Rectal smooth muscle tissue (tissue), 1 donor: ENCODE data around the gene NBEAL2.

Experiments used
- H3K27ac ChIP-seq: one replicate; pipeline ENCODE4 v1.7.0; 2013; ENCODE audit warnings: low read depth, low read length, inconsistent platforms
- H3K27me3 ChIP-seq: one replicate; pipeline ENCODE4 v1.7.0; 2013; ENCODE audit warnings: low read length; ENCODE audit not compliant: control insufficient read depth, insufficient read depth
- H3K36me3 ChIP-seq: one replicate; pipeline ENCODE4 v1.7.0; 2013; ENCODE audit warnings: low read length; ENCODE audit not compliant: control insufficient read depth, insufficient read depth
- H3K4me1 ChIP-seq: one replicate; pipeline ENCODE4 v1.7.0; 2013; ENCODE audit warnings: low read length; ENCODE audit not compliant: control insufficient read depth, insufficient read depth
- H3K4me3 ChIP-seq: one replicate; pipeline ENCODE4 v1.7.0; 2013; ENCODE audit warnings: low read length
- H3K9ac ChIP-seq: one replicate; pipeline ENCODE4 v1.7.0; 2013; ENCODE audit warnings: low read length

NBEAL2 gene

DNA sequence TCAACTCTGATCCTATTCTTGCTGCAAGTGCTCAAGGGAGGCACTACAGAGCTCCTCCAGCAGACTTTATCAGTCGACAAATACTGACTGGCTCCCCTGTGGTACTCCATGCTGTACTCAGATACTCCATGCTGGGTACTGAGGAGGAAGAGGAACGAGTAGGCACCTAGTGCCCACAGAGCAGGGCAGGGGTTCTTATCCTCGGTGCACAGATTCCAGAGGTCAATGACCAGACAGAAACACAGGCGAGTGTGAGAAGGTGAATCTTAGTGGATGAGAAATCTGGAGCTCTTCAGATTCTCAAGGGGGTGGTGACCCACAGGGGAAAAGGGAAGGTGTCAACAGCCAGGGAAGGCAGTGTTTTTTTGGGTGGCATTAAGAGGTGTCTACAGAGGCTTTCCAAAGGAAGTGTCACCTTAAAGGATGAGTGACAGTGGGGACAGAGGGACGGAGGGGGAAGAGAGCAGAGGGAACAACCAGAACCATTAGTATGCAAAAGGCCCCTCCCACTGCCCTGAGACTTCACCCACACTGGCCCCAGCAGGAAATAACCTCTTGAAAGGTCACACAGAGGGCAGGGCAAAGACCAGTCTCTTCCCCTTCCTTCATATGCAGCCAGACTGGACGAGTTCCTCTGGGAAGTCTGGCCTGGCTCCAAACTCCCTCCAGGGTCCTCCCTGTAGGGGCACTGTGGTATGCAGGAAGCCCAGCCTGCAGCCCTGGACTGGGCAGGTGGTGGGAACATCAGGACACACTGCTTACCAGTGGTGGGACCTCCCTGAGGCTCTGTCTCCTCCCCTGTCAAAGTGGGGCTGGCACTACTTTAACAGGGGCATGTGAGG, 30.4 kb upstream of the NBEAL2 start:
- Histone ChIP-seq H3K27ac (no peak overlapping the region), H3K36me3 (no peaks in the 10 kb centered on the region), H3K27me3 (no peaks in the 10 kb centered on the region), H3K4me3 (peak overlapping the region; percentile 28), H3K9ac (no peak overlapping the region), H3K4me1 (peaks cover 4% of the 10 kb centered on the region)

DNA sequence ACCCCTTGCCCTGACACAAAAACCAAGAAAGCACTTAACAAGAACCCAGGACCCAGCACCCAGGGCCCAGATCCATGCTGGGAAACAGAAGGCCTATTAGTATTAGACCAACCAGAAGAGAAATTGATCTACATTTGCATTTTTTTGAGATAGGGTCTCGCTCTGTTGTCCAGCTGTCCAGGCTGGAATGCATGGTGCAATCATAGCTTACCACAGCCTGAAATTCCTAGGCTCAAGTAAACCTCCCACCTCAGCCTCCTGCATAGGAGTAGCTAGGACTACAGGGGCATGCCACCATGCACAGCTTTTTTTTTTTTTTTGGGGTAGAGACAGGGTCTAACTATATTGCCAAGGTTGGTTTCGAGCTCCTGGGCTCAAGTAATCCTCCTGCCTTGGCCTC, 29.3 kb upstream of the NBEAL2 start:
- Histone ChIP-seq H3K27ac (no peak overlapping the region), H3K4me3 (no peak overlapping the region), H3K27me3 (no peaks in the 10 kb centered on the region), H3K4me1 (peaks cover 4% of the 10 kb centered on the region), H3K9ac (no peak overlapping the region), H3K36me3 (no peaks in the 10 kb centered on the region)

DNA sequence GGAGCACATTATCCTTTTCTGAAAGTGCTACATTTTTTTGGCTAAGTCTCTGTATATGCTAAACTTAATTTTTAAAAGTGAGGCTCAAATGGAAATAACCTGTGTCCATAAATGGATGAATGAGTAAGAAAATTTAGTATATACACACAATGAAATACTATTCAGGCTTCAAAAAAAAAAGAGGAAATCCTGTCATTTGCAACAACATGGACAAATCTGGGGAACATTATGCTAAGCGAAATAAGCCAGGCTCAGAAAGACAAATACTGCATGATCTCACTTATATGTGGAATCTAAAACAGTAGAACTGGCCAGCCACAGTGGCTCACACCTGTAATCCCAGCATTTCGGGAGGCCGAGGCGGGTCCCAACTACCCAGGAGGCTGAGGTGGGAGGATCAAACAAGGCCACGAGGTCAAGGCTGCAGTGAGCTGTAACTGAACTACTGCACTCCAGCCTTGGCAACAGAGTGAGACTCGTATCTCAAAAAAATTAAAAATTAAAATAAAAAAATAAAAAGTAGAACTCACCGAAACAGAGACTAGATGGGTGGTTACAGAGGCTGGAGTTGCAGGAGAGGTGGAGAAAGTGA, 28.7 kb upstream of the NBEAL2 start:
- Histone ChIP-seq H3K36me3 (no peaks in the 10 kb centered on the region), H3K27ac (no peak overlapping the region), H3K4me1 (peaks cover 4% of the 10 kb centered on the region), H3K9ac (no peak overlapping the region), H3K27me3 (no peaks in the 10 kb centered on the region), H3K4me3 (no peak overlapping the region)

DNA sequence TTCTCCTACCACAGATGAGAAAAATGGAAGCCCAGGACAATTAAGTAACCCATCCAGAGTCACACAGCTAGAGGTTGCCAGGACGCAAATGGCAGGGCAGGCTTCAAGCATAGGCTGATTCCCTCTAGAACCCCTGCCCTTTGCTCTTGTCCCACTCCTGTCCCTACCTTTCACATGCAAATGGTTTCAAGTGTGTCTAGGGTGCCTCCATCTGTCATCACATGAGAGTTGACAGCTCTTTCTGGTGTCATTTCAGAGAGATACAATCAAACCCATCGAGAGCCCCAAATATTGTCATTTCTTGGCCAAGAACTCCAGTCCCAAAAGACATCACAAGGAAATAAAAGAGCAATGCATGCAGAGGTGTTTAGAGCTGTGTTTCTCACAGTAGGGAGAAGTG, 26.7 kb upstream of the NBEAL2 start:
- Histone ChIP-seq H3K9ac (no peak overlapping the region), H3K4me1 (peaks cover 4% of the 10 kb centered on the region), H3K27me3 (no peaks in the 10 kb centered on the region), H3K36me3 (no peaks in the 10 kb centered on the region), H3K27ac (no peak overlapping the region), H3K4me3 (no peak overlapping the region)

DNA sequence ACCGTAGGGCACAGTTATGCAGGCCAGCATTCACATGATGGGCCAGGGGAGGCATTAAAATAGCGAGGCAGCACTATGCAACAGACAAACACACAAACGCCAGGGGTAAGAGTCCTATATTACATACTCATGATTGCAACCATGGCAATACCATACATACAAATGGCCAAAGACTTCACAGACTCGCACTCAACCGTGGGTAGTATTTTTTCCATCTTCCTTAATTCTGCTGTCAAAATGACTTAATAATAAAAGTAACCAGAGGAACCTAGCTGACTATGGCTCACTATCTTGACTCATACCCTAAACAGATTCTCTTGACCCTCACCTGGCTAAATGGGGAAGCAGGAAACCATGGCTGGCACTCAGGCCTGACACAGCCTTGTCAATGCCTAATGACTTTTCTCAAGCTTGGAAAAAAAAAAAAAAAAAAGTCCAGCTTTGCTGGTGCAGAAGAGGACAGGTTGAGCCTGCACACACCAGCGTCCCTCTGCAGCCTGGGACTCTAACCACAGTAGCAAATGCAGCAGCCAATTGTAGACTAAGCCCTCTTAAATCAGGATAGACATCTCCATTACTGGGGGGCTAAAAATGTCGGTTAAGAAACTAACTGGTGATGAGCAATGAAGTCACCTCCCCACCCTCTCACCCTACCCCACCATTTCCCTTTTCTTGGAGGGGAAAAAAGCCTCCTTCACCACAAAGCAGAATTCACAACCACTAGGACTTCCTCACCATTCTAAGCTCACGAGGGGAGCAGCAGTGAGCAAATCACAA, 26.0 kb upstream of the NBEAL2 start:
- peaks cover 6% of the 10 kb centered on the region for H3K4me1 ChIP-seq
- H3K4me3 ChIP-seq = no peak overlapping the region
- H3K36me3 ChIP-seq = no peaks in the 10 kb centered on the region
- no peaks in the 10 kb centered on the region for H3K27me3 ChIP-seq
- no peak overlapping the region for H3K9ac ChIP-seq
- no peak overlapping the region for H3K27ac ChIP-seq

DNA sequence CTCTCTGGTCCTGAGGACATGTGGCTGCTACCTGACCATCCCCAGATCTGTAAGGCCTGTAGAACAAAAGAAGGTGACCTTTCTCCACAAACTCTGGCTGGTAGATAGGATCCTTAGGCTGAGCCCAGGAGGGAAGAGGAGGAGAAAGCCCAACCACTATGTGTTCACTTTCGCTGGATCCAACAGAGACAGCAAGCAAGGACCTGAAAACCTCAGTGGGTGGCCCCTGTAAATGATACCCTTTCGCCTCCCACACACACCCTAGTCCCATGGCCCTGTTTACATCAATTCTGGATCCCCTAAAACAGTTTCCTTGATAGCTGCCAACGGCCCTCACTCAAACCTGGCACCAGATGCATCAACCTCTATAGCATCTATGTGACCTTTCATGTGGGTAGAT, 25.3 kb upstream of the NBEAL2 start:
- no peak overlapping the region for H3K9ac ChIP-seq

DNA sequence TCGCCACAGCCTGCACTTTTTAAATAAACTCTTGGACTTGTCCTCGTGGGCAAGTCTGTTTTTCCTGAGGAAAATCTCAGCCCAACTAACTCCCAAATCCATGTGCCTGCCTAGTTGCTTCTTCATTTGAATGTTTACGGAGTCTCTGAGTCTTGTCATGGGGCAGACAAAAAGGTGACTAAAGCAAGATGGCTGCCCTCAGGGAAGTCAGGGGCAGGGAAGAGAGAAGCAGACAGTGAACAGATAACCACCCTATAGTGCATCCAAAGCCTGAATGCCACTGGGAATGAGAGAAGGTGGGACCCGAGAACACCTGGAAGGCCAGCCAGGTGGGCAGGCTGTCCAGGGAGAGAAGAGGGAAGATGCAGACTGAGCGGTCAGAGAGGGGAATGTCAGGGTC, 24.3 kb upstream of the NBEAL2 start:
- no peak overlapping the region for H3K27ac ChIP-seq
- H3K9ac ChIP-seq = no peak overlapping the region
- no peak overlapping the region for H3K4me3 ChIP-seq
- peaks cover 16% of the 10 kb centered on the region for H3K4me1 ChIP-seq
- H3K36me3 ChIP-seq = no peaks in the 10 kb centered on the region
- H3K27me3 ChIP-seq = no peaks in the 10 kb centered on the region

More for the DNA sequence above, 25.3 kb upstream of the NBEAL2 start:
- no peak overlapping the region for H3K27ac ChIP-seq
- H3K36me3 ChIP-seq = no peaks in the 10 kb centered on the region
- no peaks in the 10 kb centered on the region for H3K27me3 ChIP-seq
- no peak overlapping the region for H3K4me3 ChIP-seq
- peaks cover 9% of the 10 kb centered on the region for H3K4me1 ChIP-seq

DNA sequence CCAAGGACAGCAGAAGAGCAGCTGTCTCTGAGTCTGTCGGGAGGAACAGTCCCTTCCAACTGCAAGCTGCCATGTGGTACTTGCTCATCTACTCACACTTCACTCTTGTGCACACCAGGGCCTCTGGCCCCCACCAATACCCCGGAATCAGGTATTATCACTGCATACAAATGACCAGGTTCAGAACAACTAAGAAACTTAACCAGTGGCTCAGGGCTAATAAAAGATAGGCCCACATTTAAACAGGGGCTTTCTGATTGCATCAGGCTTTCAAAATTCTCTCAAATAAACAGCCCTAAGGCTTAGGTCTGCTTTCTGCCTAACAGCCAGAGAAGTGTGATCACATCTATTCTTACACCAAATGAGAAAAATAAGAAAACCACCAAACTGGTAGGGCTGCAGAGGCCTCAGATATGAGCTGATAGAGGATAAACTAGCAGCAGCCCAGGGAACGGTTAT, 23.6 kb upstream of the NBEAL2 start:
- Histone ChIP-seq H3K36me3 (no peaks in the 10 kb centered on the region), H3K27ac (no peak overlapping the region), H3K27me3 (no peaks in the 10 kb centered on the region), H3K4me3 (no peak overlapping the region), H3K4me1 (peaks cover 22% of the 10 kb centered on the region), H3K9ac (no peak overlapping the region)

DNA sequence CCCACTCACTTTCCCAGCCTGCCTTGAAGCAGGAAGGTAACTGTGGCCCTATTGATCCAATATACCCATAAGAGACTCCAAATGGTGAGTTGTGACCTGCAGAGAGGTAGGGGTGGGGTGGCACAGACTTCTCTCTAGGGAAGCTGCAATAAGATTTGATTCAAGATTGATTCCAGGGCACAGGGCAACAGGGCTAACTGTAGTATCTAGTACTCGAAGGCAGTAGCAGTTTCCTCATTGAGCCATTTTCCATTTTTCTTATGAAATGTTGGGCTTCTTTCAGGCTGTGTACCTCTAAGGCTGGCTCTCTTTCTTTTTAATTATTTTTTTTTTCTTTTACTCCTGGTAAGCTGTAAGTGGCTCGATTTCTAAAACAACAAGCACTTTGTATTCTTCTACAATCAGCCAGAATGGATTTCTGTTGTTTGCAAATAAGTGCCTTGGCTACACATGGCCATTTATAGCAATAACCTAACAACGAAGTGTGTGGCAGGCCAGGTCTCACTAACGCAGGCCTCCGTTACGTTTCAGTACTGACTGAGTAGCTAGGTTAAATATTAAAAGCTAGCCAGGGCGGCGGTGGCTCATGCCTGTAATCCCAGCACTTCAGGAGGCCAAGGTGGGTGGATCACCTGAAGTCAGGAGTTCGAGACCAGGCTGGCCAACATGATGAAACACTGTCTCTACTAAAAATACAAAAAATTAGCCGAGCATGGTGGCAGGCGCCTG, 22.2 kb upstream of the NBEAL2 start:
- Histone ChIP-seq H3K4me3 (no peak overlapping the region), H3K27me3 (no peaks in the 10 kb centered on the region), H3K36me3 (no peaks in the 10 kb centered on the region), H3K27ac (no peak overlapping the region), H3K9ac (no peak overlapping the region), H3K4me1 (peaks cover 27% of the 10 kb centered on the region)

DNA sequence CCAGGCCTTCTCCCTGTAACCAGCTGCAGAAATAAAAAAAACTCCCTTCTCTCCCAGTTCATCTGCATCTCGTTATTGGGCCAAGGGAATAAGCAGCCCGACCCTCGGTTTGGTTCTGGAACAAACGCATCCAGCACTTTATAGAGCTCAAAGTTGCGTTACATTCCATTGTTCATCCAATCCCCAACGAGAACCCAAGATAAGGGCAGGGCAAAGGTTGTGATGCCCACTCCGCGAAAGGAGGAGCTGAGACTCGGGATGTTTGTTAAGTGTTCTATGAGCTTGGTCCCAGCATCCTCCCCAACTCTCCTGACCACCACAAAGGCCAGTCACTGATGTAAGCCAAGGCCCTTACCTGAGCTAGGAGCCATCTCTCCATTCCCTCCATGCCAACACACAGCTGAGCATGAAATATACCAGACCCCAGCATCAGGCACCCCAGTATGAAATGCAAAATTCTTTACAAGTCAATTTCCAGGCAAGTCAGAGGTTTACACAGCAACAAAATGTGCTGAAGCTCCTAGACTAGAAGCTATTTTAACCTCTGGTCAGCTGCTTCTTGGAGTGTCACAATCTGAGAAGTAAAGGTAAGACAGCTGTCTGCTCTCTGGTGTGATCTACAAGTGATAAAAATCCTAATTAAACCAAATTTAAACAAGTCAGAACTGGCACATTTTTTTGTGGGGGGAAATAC, 20.9 kb upstream of the NBEAL2 start:
- H3K27ac ChIP-seq = peak overlapping the region; percentile 80
- no peaks in the 10 kb centered on the region for H3K27me3 ChIP-seq
- peaks cover 2% of the 10 kb centered on the region for H3K36me3 ChIP-seq
- no peak overlapping the region for H3K4me3 ChIP-seq
- no peak overlapping the region for H3K9ac ChIP-seq
- peaks cover 27% of the 10 kb centered on the region for H3K4me1 ChIP-seq

DNA sequence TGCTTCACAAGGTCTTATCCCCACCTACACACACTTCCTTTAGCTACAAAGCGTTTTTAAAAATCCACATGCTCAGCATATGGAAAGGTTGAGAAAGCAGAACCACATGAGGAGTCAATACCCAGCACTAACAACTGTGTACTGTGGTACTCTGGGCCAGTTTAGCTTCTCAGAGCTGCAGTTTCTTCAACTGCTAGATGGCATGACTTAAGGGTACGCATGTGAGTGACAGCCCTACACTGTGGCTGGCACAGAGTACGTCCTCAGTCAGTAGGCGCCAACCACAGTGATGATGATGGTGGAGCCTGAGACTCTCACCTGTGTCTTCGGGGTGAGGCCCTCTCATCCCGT, 20.3 kb upstream of the NBEAL2 start:
- no peak overlapping the region for H3K9ac ChIP-seq
- H3K4me1 ChIP-seq = peaks cover 27% of the 10 kb centered on the region
- peak overlapping the region; percentile 80 for H3K27ac ChIP-seq
- H3K27me3 ChIP-seq = no peaks in the 10 kb centered on the region
- H3K4me3 ChIP-seq = no peak overlapping the region
- peaks cover 2% of the 10 kb centered on the region for H3K36me3 ChIP-seq
